HuH-7.5 (cell line): ENCODE data around the gene CCNL2.
"Not testable (repeated sequence)": the region's sequence is repeated elsewhere in the genome, so short reads cannot be mapped to it uniquely, and the experiment has no call there.

Experiments used
- DNase-seq: peaks from one replicate; pipeline ENCODE4 v3.0.0; 2011; ENCODE audit warnings: low spot score

Gene CCNL2

GRCh38 chr1:1419813-1420653 is 20.9 kb upstream of the CCNL2 start:
- DNase-seq = peak; percentile 60

DNA sequence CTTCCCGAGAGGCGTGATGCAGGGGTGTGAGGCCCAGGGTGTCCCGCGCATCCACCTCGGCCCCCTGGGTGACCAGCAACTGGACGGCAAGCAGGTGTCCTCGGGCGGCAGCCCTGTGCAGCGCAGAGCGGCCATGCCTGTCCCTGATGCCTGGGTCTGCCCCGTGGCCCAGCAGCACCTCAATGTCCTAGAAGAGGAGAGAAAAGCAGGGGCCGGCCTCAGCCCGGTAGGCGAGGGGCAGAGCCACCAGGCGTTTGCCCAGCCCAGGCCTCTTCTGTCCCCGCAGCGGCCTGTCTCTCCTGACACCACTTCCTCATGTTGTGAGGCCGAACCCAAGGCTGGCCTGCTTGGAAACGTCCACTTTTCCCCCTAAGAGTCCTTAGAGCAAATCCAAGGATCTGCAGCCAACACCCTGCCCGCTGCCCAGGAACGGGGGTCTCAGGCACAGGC is 20.3 kb upstream of the CCNL2 start:
- no peak for DNase-seq

GRCh38 chr1:1418464-1419362 is 19.6 kb upstream of the CCNL2 start:
- DNase-seq = no peak

DNA sequence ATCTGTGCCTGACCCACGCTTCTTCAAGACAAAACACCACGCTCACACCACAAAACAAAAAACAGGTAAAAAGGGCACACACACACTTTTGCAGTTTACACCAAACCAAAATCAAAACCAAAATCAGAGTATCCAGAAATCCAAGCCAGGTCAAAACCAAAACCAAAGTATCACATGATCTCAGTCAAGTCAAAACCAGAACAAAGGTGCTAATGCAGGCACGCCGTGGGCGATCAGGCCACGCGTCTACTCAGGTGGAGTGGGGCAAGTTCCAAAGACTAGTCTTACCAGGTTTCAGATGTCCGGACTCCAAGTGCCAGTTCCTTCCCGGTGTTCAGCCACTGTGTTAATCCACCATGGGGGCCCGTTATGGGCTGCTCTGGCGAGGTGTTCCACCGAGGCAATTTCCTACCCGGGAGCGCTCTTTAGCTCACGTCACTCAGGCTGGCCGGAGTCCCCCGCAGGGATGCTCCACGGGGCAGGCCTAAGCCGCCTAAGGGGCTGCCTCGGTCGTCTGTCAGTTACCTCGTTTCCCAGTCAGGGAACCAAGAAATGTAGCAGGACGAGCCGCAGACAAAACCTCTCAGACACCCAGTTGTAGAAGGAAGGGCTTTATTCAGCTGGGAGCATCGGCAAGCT is 18.8 kb upstream of the CCNL2 start:
- DNase-seq = not testable (repeated sequence)

DNA sequence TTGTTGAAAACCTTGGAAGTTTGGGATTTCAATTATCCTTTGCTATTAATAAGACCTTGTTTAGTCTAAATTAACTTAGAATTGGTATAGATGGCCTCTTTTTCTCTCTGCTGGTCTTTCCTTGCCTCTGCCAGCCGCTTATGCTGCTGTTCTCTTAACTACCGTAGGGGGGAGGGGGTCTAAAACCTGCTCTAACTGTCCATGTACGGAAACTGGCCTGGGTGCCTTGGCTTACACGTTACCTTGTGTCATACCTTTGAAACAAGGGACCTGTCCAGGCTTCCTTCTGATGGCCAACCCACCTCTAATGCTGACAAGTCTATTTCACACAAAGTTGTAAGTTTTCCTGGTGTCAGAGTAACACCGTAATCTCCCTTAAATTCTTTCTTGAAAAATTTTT is 18.3 kb upstream of the CCNL2 start:
- DNase-seq = not testable (repeated sequence)

DNA sequence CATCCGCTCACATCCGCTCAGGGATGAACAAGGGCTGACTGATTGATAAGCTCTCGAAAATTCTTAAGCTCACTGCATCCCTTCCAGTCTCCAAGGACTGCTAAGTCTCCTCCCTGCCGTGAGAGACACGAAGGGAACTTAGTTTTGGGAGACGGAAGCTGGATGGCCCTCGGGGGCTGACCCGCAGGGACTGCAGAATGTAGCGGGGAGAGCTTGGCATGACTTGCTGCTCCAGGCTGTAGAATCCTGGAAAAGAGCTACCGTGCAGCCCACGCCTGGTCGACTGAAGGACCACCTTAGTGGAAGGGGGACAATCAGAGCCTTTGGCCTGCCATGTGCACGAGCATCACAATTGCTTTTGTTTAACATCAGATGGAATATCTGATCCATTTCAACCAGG is 16.6 kb upstream of the CCNL2 start:
- no peak for DNase-seq

GRCh38 chr1:1412311-1412902 is 13.3 kb upstream of the CCNL2 start:
- not testable (repeated sequence) for DNase-seq

GRCh38 chr1:1411626-1412025 is 12.5 kb upstream of the CCNL2 start:
- no peak for DNase-seq

GRCh38 chr1:1410238-1410637 is 11.1 kb upstream of the CCNL2 start:
- DNase-seq = not testable (repeated sequence)

DNA sequence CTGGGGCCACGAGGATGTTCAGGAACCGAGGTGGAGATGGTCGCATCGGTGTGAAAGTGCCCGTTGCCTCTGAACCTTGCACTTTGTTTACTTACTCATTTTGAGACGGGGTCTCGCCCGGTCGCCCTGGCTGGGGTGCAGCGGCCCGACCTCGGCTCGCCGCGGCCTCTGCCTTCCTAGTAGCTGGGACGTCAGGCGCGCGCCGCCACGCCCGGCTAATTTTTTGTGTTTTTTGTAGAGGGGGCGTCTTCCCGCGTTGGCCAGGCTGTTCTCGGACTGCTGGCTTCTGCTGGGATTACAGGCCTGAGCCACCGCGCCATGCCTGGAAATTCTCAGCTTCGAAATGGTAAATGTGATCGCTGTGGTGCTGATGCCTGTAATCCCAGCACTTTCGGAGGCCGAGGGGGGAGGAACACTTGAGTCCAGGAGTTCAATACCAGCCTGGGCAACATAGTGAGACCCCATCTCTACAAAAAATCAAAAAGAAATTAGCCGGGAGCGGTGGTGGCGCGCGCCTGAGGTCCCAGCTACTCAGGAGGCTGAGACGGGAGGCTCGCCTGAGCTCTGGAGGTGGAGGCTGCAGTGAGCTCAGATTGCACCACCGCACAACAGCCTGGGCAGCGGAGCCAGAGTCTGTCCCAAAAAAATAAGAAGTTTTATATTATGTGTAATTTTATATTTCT is 8.6 kb upstream of the CCNL2 start:
- DNase-seq = no peak

DNA sequence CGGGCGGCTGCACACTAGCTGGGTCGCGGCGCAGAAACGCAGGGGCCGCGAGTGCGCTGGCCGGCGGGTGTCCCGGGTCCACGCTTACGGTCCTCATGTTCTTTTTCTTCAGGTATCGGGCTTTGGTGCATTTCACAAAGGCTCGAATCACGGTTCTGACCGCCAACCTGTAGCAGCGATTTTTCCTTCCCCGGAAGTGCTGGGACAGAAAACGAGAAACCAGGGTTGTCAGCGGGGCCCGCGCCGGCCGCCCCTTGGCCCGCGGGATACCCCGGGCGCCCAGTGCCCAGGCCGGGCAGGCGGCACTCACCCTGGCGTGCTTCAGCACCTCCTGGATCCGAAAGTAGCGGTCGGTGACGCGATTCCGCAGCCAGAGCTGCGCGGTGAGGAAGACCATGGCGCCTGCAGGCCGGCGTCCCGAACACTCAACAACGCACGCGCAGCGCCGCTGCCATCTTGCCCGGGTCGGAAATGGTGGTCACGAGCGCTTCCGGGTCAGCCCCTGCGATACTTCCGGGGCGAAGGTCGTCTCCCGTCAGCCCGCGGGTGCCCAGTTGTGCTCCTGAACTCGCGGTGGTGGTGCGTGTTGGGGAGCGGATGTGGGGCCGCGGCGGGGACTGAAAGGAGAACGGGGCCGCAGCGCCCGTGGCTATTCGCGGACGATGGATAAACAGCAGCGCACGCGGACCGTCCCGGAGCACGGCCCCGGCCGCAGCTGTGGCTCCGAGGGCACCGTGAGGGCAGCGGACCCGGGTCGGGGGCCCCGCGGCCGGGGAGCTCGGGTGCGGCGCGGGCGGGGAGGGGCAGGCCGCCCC is 7.9 kb upstream of the CCNL2 start, which contains the start of gene MRPL20:
Gene MRPL20, minus strand, starts transcription at position 473 of the 815 bp plus-strand sequence. Its CDS starts 76 bp downstream, at position 397.
- peak; percentile 96 for DNase-seq

DNA sequence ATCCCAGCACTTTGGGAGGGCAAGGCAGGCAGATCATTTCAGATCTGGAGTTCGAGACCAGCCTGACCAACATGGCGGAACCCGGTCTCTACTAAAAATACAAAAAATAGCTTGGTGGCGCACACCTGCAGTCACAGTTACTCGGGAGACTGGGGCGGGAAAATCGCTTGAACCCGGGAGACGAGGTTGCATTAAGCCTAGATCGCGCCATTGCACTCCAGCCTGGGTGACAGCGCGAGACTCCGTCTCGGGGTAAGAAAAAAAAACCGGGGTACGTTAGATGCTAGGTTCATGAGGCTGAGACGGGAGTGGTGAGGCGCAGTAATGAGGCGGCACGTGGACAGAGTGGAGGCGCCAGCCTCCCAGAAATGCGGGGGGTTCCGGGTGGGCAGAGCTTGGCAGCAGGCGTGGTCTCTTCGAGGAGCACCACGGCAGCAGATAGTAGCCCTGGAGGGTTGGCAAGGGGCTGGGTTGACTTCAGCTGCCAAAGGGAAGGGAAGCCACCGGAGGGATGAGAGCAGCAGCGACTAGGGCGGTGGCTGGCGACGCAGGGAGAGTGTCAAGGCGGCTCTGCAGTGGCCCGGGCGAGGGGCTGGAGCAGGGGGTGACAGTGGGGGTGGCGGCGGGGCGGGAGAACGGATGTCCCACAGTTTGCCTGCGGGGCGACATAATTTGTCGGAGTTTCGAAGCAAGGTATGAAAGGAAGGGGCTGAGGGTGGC is 7.1 kb upstream of the CCNL2 start:
- no peak for DNase-seq

- no peak for DNase-seq
Measured at GRCh38 chr1:1403653-1404052, 4.5 kb upstream of the CCNL2 start.

DNA sequence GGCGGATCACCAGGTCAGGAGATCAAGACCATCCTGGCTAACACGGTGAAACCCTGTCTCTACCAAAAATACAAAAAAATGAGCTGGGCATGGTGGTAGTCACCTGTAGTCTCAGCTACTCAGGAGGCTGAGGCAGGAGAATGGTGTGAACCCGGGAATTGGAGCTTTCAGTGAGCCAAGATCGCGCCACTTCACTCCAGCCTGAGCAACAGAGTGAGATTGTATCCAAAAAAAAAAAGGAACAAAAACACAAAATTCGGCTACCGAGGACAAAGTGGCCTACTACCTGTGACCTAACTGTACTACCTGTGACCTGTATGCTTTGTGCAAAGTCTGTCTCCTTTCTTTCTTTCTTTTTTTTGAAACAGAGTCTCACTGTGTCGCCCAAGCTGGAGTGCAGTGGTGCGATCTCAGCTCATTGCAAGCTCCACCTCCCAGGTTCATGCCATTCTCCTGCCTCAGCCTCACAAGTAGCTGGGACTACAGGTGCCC is 3.8 kb upstream of the CCNL2 start:
- DNase-seq = not testable (repeated sequence)

DNA sequence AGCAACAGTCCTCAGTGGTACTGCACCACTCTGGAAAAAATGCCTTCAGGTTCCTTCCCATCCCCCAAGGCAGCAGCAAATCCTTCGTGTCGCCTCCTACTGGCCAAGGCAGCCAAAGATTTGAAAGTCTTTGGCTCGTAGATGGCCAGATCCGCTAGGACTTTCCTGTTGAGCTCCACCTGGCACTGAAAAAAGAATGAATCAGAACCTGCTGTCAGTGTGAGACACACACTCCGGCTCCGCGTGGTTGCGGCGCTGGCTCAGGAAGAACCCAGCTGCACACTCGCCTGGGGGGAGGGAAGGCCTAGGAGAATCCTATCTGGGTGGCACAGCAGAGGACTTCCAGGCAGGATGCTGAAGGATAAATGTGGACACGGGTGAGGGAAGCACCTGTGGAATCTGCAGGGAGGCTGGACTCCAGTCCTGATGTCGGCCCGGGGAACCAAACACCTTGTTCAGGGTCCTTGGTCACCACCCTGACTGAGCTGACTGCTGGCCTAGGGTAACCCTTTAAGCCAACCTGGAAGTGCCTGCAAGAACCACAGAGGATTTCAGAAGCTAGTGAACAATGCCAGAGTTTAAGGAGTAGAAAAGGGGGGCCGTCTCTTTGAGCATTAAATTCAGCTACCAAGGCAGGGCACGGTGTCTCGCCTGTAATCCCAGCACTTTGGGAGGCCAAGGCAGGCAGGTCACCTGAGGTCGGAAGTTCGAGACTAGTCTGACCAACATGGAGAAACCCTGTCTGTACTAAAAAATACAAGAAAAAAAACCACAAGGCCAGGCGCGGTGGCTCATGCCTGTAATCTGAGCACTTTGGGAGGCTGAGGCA is 3.2 kb upstream of the CCNL2 start:
- DNase-seq = no peak

- no peak for DNase-seq
Measured at GRCh38 chr1:1401457-1402010, 2.4 kb upstream of the CCNL2 start.

- no peak for DNase-seq
Measured at GRCh38 chr1:1400576-1401456, 1.7 kb upstream of the CCNL2 start.
